ENCODE results near the gene PRR23B.

PRR23B gene

DNA sequence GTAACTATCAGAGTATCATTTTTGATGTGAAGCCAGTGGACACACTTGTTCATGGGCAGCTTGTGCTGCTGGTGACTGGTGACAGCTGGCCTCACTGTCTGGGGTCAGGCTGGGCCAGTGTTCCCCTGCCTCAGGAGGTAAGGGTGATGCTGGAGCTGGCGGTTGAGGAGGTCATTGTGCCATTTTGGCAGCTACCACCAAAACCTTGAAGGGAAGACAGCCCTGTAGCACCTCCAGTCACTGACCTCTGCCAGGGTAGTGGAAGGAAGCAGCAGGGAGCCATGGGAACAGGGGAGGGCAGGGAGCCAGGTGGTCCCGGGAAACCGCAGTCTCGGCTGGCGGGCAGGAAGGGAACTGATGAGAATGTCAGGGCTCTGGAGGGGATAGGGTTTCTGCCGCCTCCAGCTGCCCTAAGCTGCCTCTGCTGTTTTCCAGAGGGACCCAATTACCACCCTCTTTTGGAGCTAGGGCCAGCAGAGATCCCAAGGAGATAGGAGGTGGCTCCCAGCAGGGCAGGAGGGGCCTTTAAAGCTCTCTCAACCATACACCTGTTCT, 48.9 kb downstream of the PRR23B start:
- H3K36me3 ChIP-seq (ENCODE audit: control insufficient read depth, low read depth, low read length) = no peaks in the 10 kb centered on the region
- H3K9ac ChIP-seq (ENCODE audit: low read length) = no peak overlapping the region
- no peak overlapping the region for H3K27ac ChIP-seq (ENCODE audit: low read length)
- no peak overlapping the region for H3K4me3 ChIP-seq (ENCODE audit: low read length)
- no peaks in the 10 kb centered on the region for H3K27me3 ChIP-seq (ENCODE audit: control insufficient read depth, insufficient read depth, low read length)
- H3K4me1 ChIP-seq (ENCODE audit: control insufficient read depth, low read depth, low read length) = no peaks in the 10 kb centered on the region
- H3K9me3 ChIP-seq (ENCODE audit: control insufficient read depth, low read depth, low read length) = no peaks in the 10 kb centered on the region

All from iPS-18a (cell line).